Uterus (tissue), 4 donors: Measurements from ENCODE around the gene HHLA2. TPM values are rescaled to one million over a fixed set of nuclear protein-coding genes. Genes with fewer than 3 reads are reported as not detected.

ENCODE experiments used
- DNase-seq, 2 donors: peaks; one replicate each; pipeline ENCODE4 v3.0.0-alpha.2; 2019 to 2020
- H3K27ac ChIP-seq, 2 donors: fragments of 200-600 bp; sonication (generic); 1 replicate in 1 of 2; 2 replicates in 1 of 2; pipeline ENCODE4 v1.5.1; 2016 to 2018
- H3K27me3 ChIP-seq, 2 donors: fragments of 200-600 bp; sonication (generic); one replicate each; pipeline ENCODE4 v1.5.1; 2018 to 2019; ENCODE audit warnings: control low read depth in 1 of 2
- H3K36me3 ChIP-seq, 2 donors: fragments of 200-600 bp; sonication (generic); one replicate each; pipeline ENCODE4 v1.5.1; 2019; ENCODE audit warnings: control low read depth in 1 of 2
- H3K4me1 ChIP-seq, 2 donors: fragments of 200-600 bp; sonication (generic); one replicate each; pipeline ENCODE4 v1.5.1; 2018 to 2019; ENCODE audit warnings: control low read depth in 1 of 2
- H3K4me3 ChIP-seq, 2 donors: fragments of 200-600 bp; sonication (generic); 1 replicate in 1 of 2; 2 replicates in 1 of 2; pipeline ENCODE4 v1.5.1; 2018 to 2019; ENCODE audit warnings: mild to moderate bottlenecking in 1 of 2
- H3K9me3 ChIP-seq, 2 donors: fragments of 200-600 bp; sonication (generic); one replicate each; pipeline ENCODE4 v1.5.1; 2019; ENCODE audit warnings: control low read depth in 1 of 2
- CTCF ChIP-seq, 4 experiments: fragments of 200-600 bp in 2 of 4; fragments of 450-650 bp in 2 of 4; sonication (generic) in 2 of 4; IDR thresholded peaks; one replicate each; pipeline ENCODE4 v1.5.1; 2016 to 2019; ENCODE audit warnings: antibody characterized with exemption in 4 of 4, mild to moderate bottlenecking in 2 of 4, moderate library complexity in 1 of 4
- POLR2A ChIP-seq, 2 donors: fragments of 450-650 bp; IDR thresholded peaks; one replicate each; pipeline ENCODE4 v1.6.1; 2016; ENCODE audit warnings: antibody characterized with exemption in 2 of 2, mild to moderate bottlenecking in 1 of 2, moderate library complexity in 1 of 2
- intact Hi-C: fragments of 100-400 bp; cut with DNase I; formaldehyde crosslinking; loops from one replicate; pipeline ENCODE4 v1.15.1; 2023; ENCODE audit warnings: low total_unique reads
- total RNA-seq, 4 donors: library from RNA; depleted of rRNA in 3 of 4; stranded (reverse); fragments of >200 nt in 3 of 4; gene quantifications; one replicate each; pipeline versions ENCODE4 v1.1.0 to v1.2.4, GENCODE V29; 2014 to 2023
- donor health status: DM: yes; HTN: yes; CAD: no.

HHLA2 gene
- total RNA-seq, 4 donors from 2014 or later: 0.18 to 1.0 TPM; not detected in 2

- no peak for DNase-seq
- H3K9me3 ChIP-seq: no peaks in the 10 kb centered on the region
- TF ChIP-seq POLR2A (IDR thresholded peaks at IDR 0.05) (no peak), CTCF (IDR thresholded peaks at IDR 0.05) (no peak)
- no peaks in the 10 kb centered on the region for H3K27me3 ChIP-seq
- H3K27ac ChIP-seq: no peak overlapping the region
- no peaks in the 10 kb centered on the region for H3K36me3 ChIP-seq
- H3K4me1 ChIP-seq: no peaks in the 10 kb centered on the region
- intact Hi-C loops: no loop called here
- no peak overlapping the region for H3K4me3 ChIP-seq
These were observed 111.5 kb downstream of the HHLA2 start for GRCh38 chr3:108407886-108408285.

- TF ChIP-seq POLR2A (IDR thresholded peaks at IDR 0.05) (no peak), CTCF (IDR thresholded peaks at IDR 0.05) (no peak)
- no peak for DNase-seq
- Histone ChIP-seq H3K27me3 (no peaks in the 10 kb centered on the region), H3K9me3 (no peaks in the 10 kb centered on the region), H3K4me3 (no peak overlapping the region), H3K36me3 (no peaks in the 10 kb centered on the region), H3K4me1 (no peaks in the 10 kb centered on the region), H3K27ac (no peak overlapping the region)
- intact Hi-C loops: no loop called here
These were observed 112.8 kb downstream of the HHLA2 start for GRCh38 chr3:108408883-108409799.

GRCh38 chr3:108409800-108410178 lies 113.4 kb downstream of the HHLA2 start:
- Histone ChIP-seq H3K36me3 (no peaks in the 10 kb centered on the region), H3K4me1 (no peaks in the 10 kb centered on the region), H3K27ac (no peak overlapping the region), H3K27me3 (no peaks in the 10 kb centered on the region), H3K4me3 (no peak overlapping the region), H3K9me3 (no peaks in the 10 kb centered on the region)
- no peak for TF ChIP-seq POLR2A (IDR thresholded peaks at IDR 0.05)
- no peak for TF ChIP-seq CTCF (IDR thresholded peaks at IDR 0.05)
- intact Hi-C loops: no loop called here
- DNase-seq: no peak

DNA sequence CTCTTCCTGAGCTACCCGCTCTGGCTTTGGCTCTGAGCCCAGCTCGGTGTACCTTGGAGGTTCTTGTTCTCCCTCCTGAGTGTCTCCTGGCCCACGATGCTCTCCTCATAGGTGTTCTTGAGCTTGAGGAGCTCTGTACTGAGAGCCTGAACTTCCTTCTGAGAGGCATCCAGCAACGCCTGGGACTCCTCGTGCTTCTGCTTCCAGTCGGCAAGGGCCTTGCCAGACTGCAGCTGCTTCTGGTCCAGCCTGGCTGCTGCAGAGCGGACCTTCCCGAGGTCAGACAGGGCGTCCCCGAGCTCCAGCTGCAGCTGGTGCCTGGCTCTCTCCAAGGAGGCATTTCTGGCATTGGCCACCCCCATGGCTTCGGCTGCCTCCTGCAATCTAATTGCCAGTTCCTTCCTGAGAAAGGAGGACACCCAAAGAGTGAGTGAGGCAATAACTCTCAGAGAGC lies 114.2 kb downstream of the HHLA2 start:
- H3K36me3 ChIP-seq: no peaks in the 10 kb centered on the region
- H3K27ac ChIP-seq: no peak overlapping the region
- intact Hi-C loops: no loop called here
- no peak for DNase-seq
- H3K4me3 ChIP-seq: no peak overlapping the region
- TF ChIP-seq CTCF (IDR thresholded peaks at IDR 0.05): no peak
- H3K9me3 ChIP-seq: no peaks in the 10 kb centered on the region
- H3K4me1 ChIP-seq: no peaks in the 10 kb centered on the region
- H3K27me3 ChIP-seq: no peaks in the 10 kb centered on the region

- H3K27me3 ChIP-seq: no peaks in the 10 kb centered on the region
- DNase-seq: no peak
- no peaks in the 10 kb centered on the region for H3K4me1 ChIP-seq
- no peak overlapping the region for H3K4me3 ChIP-seq
- intact Hi-C loops: no loop called here
- TF ChIP-seq CTCF (IDR thresholded peaks at IDR 0.05) (no peak), POLR2A (IDR thresholded peaks at IDR 0.05) (no peak)
- H3K9me3 ChIP-seq: no peaks in the 10 kb centered on the region
- no peak overlapping the region for H3K27ac ChIP-seq
- H3K36me3 ChIP-seq: no peaks in the 10 kb centered on the region
These were observed 115.9 kb downstream of the HHLA2 start for GRCh38 chr3:108412121-108412750.
